Breast epithelium (tissue), 3 donors: ENCODE measurements around the gene ZNF892.

Source experiments
- POLR2A ChIP-seq: fragments of 450-650 bp; IDR thresholded peaks from one replicate; pipeline ENCODE4 v1.6.1; 2016; ENCODE audit warnings: antibody characterized with exemption, mild to moderate bottlenecking, moderate library complexity
- POLR2AphosphoS5 ChIP-seq, 3 donors: sonication (generic); formaldehyde crosslinking; IDR thresholded peaks; one replicate each; pipeline ENCODE4 v1.6.1; 2017; ENCODE audit warnings: antibody characterized with exemption in 3 of 3
- TF ChIP-seq, protein P1 (sequence below), 3 donors: fragments of 450-650 bp; IDR thresholded peaks; one replicate each; pipeline ENCODE4 v1.5.1; 2016 to 2017; ENCODE audit warnings: antibody characterized with exemption in 3 of 3, mild to moderate bottlenecking in 3 of 3, moderate library complexity in 3 of 3

DNA sequence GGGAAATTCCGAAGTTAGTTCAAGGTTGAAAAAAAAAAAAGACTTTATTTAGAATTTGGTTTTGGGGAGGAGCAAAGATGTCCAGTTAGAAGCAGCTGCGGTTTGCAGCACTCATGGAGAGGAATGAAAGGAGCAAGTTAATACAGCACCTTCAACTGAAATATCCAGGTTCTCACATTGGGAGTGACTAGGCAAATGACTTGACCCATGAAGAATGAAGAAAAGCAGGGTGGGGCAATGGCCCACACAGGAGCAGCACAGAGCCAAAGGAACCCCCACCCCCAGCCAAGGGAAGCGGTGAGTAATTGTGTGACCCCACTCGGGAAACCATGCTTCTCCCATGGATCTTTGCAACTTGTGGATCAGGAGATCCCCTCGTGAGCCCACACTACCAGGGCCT lies 32.8 kb downstream of the ZNF892 start:
- TF ChIP-seq, protein P1, sequence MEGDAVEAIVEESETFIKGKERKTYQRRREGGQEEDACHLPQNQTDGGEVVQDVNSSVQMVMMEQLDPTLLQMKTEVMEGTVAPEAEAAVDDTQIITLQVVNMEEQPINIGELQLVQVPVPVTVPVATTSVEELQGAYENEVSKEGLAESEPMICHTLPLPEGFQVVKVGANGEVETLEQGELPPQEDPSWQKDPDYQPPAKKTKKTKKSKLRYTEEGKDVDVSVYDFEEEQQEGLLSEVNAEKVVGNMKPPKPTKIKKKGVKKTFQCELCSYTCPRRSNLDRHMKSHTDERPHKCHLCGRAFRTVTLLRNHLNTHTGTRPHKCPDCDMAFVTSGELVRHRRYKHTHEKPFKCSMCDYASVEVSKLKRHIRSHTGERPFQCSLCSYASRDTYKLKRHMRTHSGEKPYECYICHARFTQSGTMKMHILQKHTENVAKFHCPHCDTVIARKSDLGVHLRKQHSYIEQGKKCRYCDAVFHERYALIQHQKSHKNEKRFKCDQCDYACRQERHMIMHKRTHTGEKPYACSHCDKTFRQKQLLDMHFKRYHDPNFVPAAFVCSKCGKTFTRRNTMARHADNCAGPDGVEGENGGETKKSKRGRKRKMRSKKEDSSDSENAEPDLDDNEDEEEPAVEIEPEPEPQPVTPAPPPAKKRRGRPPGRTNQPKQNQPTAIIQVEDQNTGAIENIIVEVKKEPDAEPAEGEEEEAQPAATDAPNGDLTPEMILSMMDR (IDR thresholded peaks at IDR 0.05) = no peak
- no peak for TF ChIP-seq POLR2A
- no peak for TF ChIP-seq POLR2AphosphoS5 (IDR thresholded peaks at IDR 0.05)
